ENCODE results near the gene VIT.

DNA sequence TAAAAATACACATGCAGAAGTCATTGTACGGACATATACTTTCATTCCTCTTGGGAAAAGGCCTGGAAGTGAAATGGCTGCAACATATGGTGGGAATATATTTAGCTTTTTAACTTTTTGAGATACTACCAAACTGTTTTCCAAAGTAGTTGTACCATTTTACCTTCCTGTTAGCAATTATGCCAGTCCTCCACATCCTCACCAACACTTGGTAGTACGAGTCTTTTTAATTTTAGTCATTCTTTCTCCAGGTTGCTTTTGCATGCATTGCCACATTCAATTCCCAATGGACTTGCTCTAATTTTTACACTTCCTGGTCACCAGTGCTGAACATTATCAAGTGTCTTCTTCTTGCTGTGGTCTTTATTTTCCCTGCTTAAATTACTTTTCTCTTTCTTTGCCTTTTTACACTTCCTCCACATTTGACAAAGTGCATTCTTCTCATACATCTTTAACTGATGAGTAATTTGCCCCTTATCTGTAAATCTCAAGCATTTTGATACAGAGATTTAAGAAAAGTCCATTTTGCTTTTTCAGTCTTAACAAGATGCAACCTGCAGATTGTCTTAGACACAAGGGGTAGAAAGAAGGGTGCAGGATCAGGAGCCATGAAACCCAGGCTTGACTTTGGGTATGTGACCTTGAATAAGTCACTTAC lies 14.5 kb downstream of the VIT start:
- TF ChIP-seq, protein P1, sequence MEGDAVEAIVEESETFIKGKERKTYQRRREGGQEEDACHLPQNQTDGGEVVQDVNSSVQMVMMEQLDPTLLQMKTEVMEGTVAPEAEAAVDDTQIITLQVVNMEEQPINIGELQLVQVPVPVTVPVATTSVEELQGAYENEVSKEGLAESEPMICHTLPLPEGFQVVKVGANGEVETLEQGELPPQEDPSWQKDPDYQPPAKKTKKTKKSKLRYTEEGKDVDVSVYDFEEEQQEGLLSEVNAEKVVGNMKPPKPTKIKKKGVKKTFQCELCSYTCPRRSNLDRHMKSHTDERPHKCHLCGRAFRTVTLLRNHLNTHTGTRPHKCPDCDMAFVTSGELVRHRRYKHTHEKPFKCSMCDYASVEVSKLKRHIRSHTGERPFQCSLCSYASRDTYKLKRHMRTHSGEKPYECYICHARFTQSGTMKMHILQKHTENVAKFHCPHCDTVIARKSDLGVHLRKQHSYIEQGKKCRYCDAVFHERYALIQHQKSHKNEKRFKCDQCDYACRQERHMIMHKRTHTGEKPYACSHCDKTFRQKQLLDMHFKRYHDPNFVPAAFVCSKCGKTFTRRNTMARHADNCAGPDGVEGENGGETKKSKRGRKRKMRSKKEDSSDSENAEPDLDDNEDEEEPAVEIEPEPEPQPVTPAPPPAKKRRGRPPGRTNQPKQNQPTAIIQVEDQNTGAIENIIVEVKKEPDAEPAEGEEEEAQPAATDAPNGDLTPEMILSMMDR (IDR thresholded peaks at IDR 0.05): no peak
- TF ChIP-seq ZFX (IDR thresholded peaks at IDR 0.05; ENCODE audit: borderline replicate concordance): no peak
